ENCODE data around the gene FNBP1.

Gene FNBP1

DNA sequence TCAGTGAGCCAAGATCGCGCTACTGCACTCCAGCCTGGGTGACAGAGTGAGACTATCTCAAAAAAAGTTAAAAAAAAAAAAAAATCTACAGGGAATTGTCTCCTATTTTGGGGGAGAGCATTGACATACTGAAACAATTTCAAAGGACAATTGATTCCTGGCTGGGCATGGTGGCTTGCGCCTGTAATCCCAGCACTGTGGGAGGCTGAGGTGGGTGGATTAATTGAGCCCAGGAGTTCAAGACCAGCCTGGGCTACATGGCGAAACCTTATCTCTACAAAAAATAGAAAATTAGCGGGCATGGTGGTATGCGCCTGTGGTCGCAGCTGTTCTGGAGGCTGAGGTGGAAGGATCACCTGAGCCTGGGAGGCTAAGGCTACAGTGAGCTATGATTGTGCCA lies 41.3 kb upstream of the FNBP1 start:
- Histone ChIP-seq H3K4ac (ENCODE audit: low read length) (no peak overlapping the region), H3K27ac (replicated peaks; ENCODE audit: low read length) (no peak overlapping the region), H3K4me1 (ENCODE audit: control insufficient read depth in 2 of 2, insufficient read depth in 1 of 2, low read depth in 1 of 2, low read length in 2 of 2) (peaks cover 0 to 1% of the 10 kb centered on the region in 2 donors), H4K91ac (ENCODE audit: low read depth, low read length, poor library complexity) (no peak overlapping the region), H3K36me3 (replicated peaks in 1 of 2; ENCODE audit: control insufficient read depth in 2 of 2, insufficient read depth in 2 of 2, low read length in 2 of 2) (peaks cover 18 to 84% of the 10 kb centered on the region in 2 donors), H3K23ac (ENCODE audit: low read depth, low read length, poor library complexity) (no peak overlapping the region), H3K4me2 (ENCODE audit: insufficient read depth, low read length, poor library complexity, severe bottlenecking) (no peak overlapping the region), H3K27me3 (ENCODE audit: control insufficient read depth in 3 of 3, insufficient read depth in 3 of 3, low read depth in 1 of 3, low read length in 3 of 3) (no peaks in the 10 kb centered on the region), H3K18ac (ENCODE audit: low read length) (no peak overlapping the region), H2AFZ (ENCODE audit: low read length) (no peak overlapping the region), H2BK120ac (ENCODE audit: low read depth, low read length) (no peak overlapping the region), H2AK5ac (ENCODE audit: low read depth, low read length) (no peak overlapping the region), H3K9ac (ENCODE audit: low read depth, low read length, poor library complexity) (no peak overlapping the region), H3K4me3 (ENCODE audit: low read length in 2 of 2) (no peak overlapping the region), H3K9me3 (replicated peaks in 1 of 2; ENCODE audit: control insufficient read depth in 2 of 2, insufficient read depth in 1 of 2, low read depth in 1 of 2, low read length in 2 of 2) (no peaks in the 10 kb centered on the region), H3K79me1 (ENCODE audit: low read depth, low read length) (no peaks in the 10 kb centered on the region), H2BK5ac (ENCODE audit: low read length) (no peak overlapping the region), H3K14ac (ENCODE audit: low read length) (no peak overlapping the region), H2BK15ac (ENCODE audit: low read length) (no peak overlapping the region), H4K8ac (ENCODE audit: low read depth, low read length) (no peak overlapping the region), H2BK12ac (ENCODE audit: low read length) (no peak overlapping the region)
- no CpG with 5 or more reads among the region's 7 CpGs for WGBS, 2 donors (ENCODE audit: extremely low coverage in 2 of 2, insufficient read length in 2 of 2, insufficient replicate concordance in 1 of 2)
- DNase-seq (ENCODE audit: low spot score) = no peak

DNA sequence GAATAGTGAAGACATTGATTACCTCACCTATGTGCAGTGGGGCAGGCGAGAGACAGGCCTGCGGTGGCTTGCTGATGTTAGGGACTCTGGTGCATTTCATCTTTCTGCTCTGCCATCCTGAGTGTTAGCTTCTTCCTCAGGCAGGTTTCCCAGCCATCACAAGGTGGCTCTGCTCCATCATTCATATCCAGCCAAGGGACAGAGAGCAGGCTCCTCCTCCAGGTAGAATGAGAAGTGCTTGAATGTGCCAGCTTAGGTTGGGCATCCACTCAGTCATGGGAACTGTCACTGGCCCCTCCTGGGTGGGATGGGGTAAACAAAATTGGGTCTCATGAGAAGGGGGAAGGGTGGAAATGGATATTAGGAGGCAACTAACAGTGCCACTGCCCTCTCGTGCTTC lies 35.6 kb upstream of the FNBP1 start:
- WGBS, 2 donors (ENCODE audit: extremely low coverage in 2 of 2, insufficient read length in 2 of 2, insufficient replicate concordance in 1 of 2) = no CpG with 5 or more reads among the region's 3 CpGs
- H3K36me3 ChIP-seq (replicated peaks in 1 of 2; ENCODE audit: control insufficient read depth in 2 of 2, insufficient read depth in 2 of 2, low read length in 2 of 2) = peaks cover 23 to 73% of the 10 kb centered on the region in 2 donors

GRCh38 chr9:130073373-130073772 lies 30.4 kb upstream of the FNBP1 start:
- Histone ChIP-seq H3K23ac (ENCODE audit: low read depth, low read length, poor library complexity) (no peak overlapping the region), H3K14ac (ENCODE audit: low read length) (no peak overlapping the region), H2BK120ac (ENCODE audit: low read depth, low read length) (no peak overlapping the region), H2AK5ac (ENCODE audit: low read depth, low read length) (no peak overlapping the region), H3K4ac (ENCODE audit: low read length) (no peak overlapping the region), H3K36me3 (replicated peaks in 1 of 2; ENCODE audit: control insufficient read depth in 2 of 2, insufficient read depth in 2 of 2, low read length in 2 of 2) (peaks cover 8 to 32% of the 10 kb centered on the region in 2 donors), H3K27me3 (ENCODE audit: control insufficient read depth in 3 of 3, insufficient read depth in 3 of 3, low read depth in 1 of 3, low read length in 3 of 3) (no peaks in the 10 kb centered on the region), H4K8ac (ENCODE audit: low read depth, low read length) (no peak overlapping the region), H3K9ac (ENCODE audit: low read depth, low read length, poor library complexity) (no peak overlapping the region), H3K4me2 (ENCODE audit: insufficient read depth, low read length, poor library complexity, severe bottlenecking) (no peak overlapping the region), H2AFZ (ENCODE audit: low read length) (no peak overlapping the region), H3K27ac (replicated peaks; ENCODE audit: low read length) (no peak overlapping the region), H3K4me1 (ENCODE audit: control insufficient read depth in 2 of 2, insufficient read depth in 1 of 2, low read depth in 1 of 2, low read length in 2 of 2) (no peaks in the 10 kb centered on the region), H2BK5ac (ENCODE audit: low read length) (no peak overlapping the region), H4K91ac (ENCODE audit: low read depth, low read length, poor library complexity) (no peak overlapping the region), H2BK12ac (ENCODE audit: low read length) (no peak overlapping the region), H3K79me1 (ENCODE audit: low read depth, low read length) (peaks cover 8% of the 10 kb centered on the region), H3K9me3 (replicated peaks in 1 of 2; ENCODE audit: control insufficient read depth in 2 of 2, insufficient read depth in 1 of 2, low read depth in 1 of 2, low read length in 2 of 2) (no peaks in the 10 kb centered on the region), H2BK15ac (ENCODE audit: low read length) (no peak overlapping the region), H3K18ac (ENCODE audit: low read length) (no peak overlapping the region), H3K4me3 (ENCODE audit: low read length in 2 of 2) (no peak overlapping the region)
- WGBS, 2 donors (ENCODE audit: extremely low coverage in 2 of 2, insufficient read length in 2 of 2, insufficient replicate concordance in 1 of 2) = no CpG with 5 or more reads among the region's 2 CpGs
- DNase-seq (ENCODE audit: low spot score) = no peak

More for the DNA sequence above, 35.6 kb upstream of the FNBP1 start:
- Histone ChIP-seq H3K14ac (ENCODE audit: low read length) (no peak overlapping the region), H3K4me1 (ENCODE audit: control insufficient read depth in 2 of 2, insufficient read depth in 1 of 2, low read depth in 1 of 2, low read length in 2 of 2) (no peaks in the 10 kb centered on the region), H2BK15ac (ENCODE audit: low read length) (no peak overlapping the region), H3K18ac (ENCODE audit: low read length) (no peak overlapping the region), H4K91ac (ENCODE audit: low read depth, low read length, poor library complexity) (no peak overlapping the region), H3K27ac (replicated peaks; ENCODE audit: low read length) (no peak overlapping the region), H3K79me1 (ENCODE audit: low read depth, low read length) (peaks cover 2% of the 10 kb centered on the region), H3K27me3 (ENCODE audit: control insufficient read depth in 3 of 3, insufficient read depth in 3 of 3, low read depth in 1 of 3, low read length in 3 of 3) (no peaks in the 10 kb centered on the region), H3K4me3 (ENCODE audit: low read length in 2 of 2) (no peak overlapping the region), H3K4ac (ENCODE audit: low read length) (no peak overlapping the region), H3K23ac (ENCODE audit: low read depth, low read length, poor library complexity) (no peak overlapping the region), H2BK12ac (ENCODE audit: low read length) (no peak overlapping the region), H2BK5ac (ENCODE audit: low read length) (no peak overlapping the region), H3K4me2 (ENCODE audit: insufficient read depth, low read length, poor library complexity, severe bottlenecking) (no peak overlapping the region), H2BK120ac (ENCODE audit: low read depth, low read length) (no peak overlapping the region), H2AFZ (ENCODE audit: low read length) (no peak overlapping the region), H3K9me3 (replicated peaks in 1 of 2; ENCODE audit: control insufficient read depth in 2 of 2, insufficient read depth in 1 of 2, low read depth in 1 of 2, low read length in 2 of 2) (peaks cover 0 to 2% of the 10 kb centered on the region in 2 donors), H2AK5ac (ENCODE audit: low read depth, low read length) (no peak overlapping the region), H4K8ac (ENCODE audit: low read depth, low read length) (no peak overlapping the region), H3K9ac (ENCODE audit: low read depth, low read length, poor library complexity) (no peak overlapping the region)
- no peak for DNase-seq (ENCODE audit: low spot score)

GRCh38 chr9:130072515-130073235 lies 29.7 kb upstream of the FNBP1 start:
- H3K4me3 ChIP-seq (ENCODE audit: low read length in 2 of 2) = no peak overlapping the region
- H3K4ac ChIP-seq (ENCODE audit: low read length) = no peak overlapping the region
- no peak overlapping the region for H2AFZ ChIP-seq (ENCODE audit: low read length)
- peaks cover 7 to 28% of the 10 kb centered on the region in 2 donors for H3K36me3 ChIP-seq (replicated peaks in 1 of 2; ENCODE audit: control insufficient read depth in 2 of 2, insufficient read depth in 2 of 2, low read length in 2 of 2)
- no peaks in the 10 kb centered on the region for H3K4me1 ChIP-seq (ENCODE audit: control insufficient read depth in 2 of 2, insufficient read depth in 1 of 2, low read depth in 1 of 2, low read length in 2 of 2)
- H3K9me3 ChIP-seq (replicated peaks in 1 of 2; ENCODE audit: control insufficient read depth in 2 of 2, insufficient read depth in 1 of 2, low read depth in 1 of 2, low read length in 2 of 2) = no peaks in the 10 kb centered on the region
- H4K8ac ChIP-seq (ENCODE audit: low read depth, low read length) = no peak overlapping the region
- H3K79me1 ChIP-seq (ENCODE audit: low read depth, low read length) = peaks cover 8% of the 10 kb centered on the region
- no peak overlapping the region for H3K4me2 ChIP-seq (ENCODE audit: insufficient read depth, low read length, poor library complexity, severe bottlenecking)
- H3K27me3 ChIP-seq (ENCODE audit: control insufficient read depth in 3 of 3, insufficient read depth in 3 of 3, low read depth in 1 of 3, low read length in 3 of 3) = no peaks in the 10 kb centered on the region
- no peak overlapping the region for H3K18ac ChIP-seq (ENCODE audit: low read length)
- no peak overlapping the region for H2AK5ac ChIP-seq (ENCODE audit: low read depth, low read length)
- DNase-seq (ENCODE audit: low spot score) = no peak
- no peak overlapping the region for H3K9ac ChIP-seq (ENCODE audit: low read depth, low read length, poor library complexity)
- no peak overlapping the region for H2BK15ac ChIP-seq (ENCODE audit: low read length)
- H3K23ac ChIP-seq (ENCODE audit: low read depth, low read length, poor library complexity) = no peak overlapping the region
- no peak overlapping the region for H2BK120ac ChIP-seq (ENCODE audit: low read depth, low read length)
- H4K91ac ChIP-seq (ENCODE audit: low read depth, low read length, poor library complexity) = no peak overlapping the region
- H3K27ac ChIP-seq (replicated peaks; ENCODE audit: low read length) = no peak overlapping the region
- WGBS, 2 donors (ENCODE audit: extremely low coverage in 2 of 2, insufficient read length in 2 of 2, insufficient replicate concordance in 1 of 2) = no CpG with 5 or more reads among the region's 9 CpGs
- H2BK12ac ChIP-seq (ENCODE audit: low read length) = no peak overlapping the region
- no peak overlapping the region for H3K14ac ChIP-seq (ENCODE audit: low read length)
- H2BK5ac ChIP-seq (ENCODE audit: low read length) = no peak overlapping the region
